SHP77 treated with DMSO at 0.1 percent for 48 hours (cell line): Measurements from ENCODE around the gene ITGB2.

Source experiments
- DNase-seq: peaks from one replicate; lab custom pipeline; 2025; lab: John Stamatoyannopoulos, UW

ITGB2 gene

DNA sequence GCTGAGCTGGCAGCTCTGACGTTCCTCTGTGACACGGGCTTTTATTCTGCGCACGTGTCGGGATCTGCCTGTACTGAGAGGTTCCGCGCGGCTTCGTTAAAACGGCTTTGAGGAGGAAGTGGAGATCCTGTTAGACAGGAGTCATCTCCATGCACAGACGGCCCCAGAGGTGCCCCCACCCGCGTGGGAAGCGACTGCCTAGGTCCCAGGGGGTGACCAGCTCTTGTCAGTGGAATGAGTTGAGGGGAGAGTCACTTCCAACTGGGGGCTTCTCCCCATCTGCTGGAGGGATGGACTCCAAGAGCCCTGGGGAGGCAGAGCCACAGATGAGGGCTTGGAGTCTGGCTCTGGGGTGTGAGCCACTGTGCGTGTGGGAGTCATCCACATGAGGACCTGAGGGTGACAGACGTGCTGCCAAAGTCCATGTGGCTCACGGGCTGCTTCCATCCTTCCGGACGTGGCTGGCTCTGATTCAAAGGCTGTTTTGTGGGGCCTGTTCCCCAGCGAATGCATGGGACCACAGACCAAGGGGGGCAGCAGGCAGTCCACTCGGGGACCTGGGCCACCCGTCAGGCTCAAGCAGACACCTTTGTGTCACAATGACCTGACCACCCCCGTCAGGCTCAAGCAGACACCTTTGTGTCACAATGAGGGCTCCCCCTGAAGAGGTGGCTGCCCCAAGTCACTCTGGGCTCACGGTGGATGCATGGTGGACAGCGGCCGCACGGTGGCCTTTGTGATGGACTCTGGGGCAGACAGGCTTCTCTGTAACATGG is 74.0 kb downstream of the ITGB2 start:
- no peak for DNase-seq

DNA sequence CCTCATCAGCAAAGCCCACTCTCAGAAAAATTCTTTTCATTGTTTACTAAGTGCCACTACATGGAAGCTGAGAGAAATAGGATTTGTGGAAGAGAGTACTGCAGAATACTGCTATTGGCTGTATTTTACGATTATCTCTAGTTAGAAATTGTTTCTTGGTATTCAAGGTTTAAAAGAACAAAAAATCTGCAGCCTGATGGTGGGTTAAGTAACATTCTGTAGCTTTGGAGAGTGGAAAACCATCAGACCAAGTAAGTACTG is 74.5 kb downstream of the ITGB2 start:
- no peak for DNase-seq

GRCh38 chr21:44845418-44846223 is 75.1 kb downstream of the ITGB2 start:
- no peak for DNase-seq

- DNase-seq: no peak
Measured at GRCh38 chr21:44844256-44844655, 76.4 kb downstream of the ITGB2 start.

DNA sequence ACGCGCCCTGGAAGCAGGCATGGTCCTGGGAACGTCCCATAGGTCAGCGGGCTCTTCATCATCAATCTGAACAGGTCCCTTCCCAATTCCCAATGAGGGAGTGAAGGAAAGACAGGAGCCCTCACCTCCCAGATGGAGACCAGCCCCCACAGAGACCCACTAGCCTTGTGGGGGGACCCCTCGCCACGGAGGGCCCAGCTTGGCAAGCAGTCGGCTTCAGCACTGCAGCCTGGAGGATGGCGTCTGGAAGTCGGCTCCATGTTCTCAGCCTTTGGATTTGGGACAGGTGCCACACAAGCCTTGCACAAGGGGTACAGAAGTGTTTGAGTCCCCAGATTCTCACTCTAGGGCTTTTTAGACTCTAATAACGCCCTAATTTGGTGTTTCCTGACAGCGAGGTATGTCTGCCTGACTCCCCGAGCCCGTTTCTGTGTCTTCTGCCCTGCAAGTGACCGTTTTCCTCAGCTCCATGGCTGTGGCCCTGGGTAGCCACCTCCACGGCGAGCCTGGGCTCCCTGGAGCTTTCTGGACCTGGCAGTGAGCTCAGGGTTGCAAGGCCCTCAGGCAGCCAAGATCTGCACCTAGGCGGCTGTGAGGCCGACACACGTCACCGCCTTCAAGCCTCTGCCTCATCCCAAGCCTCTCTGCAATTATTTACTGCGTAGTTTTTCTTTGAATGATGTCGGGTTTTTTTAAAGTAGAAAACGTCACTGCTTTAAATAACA is 77.8 kb downstream of the ITGB2 start:
- DNase-seq: no peak

DNA sequence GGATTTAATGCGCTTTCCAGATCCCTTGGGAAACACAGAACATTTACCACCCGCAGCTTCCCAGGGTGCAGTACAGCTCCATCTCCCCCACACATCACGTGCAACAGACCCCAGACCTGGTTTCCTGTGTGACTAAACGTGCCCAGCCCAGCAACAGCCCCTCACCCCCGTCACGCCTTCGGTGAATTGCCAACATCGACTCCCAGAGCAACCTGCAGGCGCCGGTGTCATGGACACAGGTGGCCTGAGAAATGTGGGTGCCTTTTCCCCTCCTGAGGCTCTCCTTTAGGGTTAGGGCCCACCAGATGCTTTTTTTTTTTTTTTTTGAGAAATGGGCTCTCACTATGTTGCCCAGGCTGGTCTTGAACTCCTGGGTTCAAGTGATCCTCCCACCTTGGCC is 78.6 kb downstream of the ITGB2 start:
- no peak for DNase-seq

GRCh38 chr21:44840771-44841170 is 79.9 kb downstream of the ITGB2 start:
- DNase-seq: no peak

DNA sequence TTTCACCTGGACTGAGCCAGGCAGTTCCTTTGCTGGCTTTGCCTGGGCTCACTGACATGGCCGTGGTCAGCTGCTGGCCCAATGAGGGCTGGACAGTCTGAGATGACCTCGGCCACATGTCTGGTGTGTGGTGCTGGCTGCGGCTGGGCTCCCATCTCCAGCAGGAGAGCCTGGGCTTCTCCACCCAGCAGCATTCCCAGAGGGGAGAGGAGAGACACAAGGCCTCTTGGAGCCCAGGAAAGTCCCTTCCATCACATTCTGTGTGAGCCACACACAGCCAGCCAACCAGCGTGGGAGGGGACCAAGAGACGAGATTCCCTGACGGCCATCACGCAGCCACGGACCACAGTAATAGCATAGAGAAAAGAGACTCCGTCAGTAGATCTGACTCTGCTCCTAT is 81.7 kb downstream of the ITGB2 start:
- no peak for DNase-seq

GRCh38 chr21:44838039-44838895 is 82.4 kb downstream of the ITGB2 start:
- DNase-seq: no peak

GRCh38 chr21:44837537-44837936 is 83.2 kb downstream of the ITGB2 start:
- DNase-seq: no peak

DNA sequence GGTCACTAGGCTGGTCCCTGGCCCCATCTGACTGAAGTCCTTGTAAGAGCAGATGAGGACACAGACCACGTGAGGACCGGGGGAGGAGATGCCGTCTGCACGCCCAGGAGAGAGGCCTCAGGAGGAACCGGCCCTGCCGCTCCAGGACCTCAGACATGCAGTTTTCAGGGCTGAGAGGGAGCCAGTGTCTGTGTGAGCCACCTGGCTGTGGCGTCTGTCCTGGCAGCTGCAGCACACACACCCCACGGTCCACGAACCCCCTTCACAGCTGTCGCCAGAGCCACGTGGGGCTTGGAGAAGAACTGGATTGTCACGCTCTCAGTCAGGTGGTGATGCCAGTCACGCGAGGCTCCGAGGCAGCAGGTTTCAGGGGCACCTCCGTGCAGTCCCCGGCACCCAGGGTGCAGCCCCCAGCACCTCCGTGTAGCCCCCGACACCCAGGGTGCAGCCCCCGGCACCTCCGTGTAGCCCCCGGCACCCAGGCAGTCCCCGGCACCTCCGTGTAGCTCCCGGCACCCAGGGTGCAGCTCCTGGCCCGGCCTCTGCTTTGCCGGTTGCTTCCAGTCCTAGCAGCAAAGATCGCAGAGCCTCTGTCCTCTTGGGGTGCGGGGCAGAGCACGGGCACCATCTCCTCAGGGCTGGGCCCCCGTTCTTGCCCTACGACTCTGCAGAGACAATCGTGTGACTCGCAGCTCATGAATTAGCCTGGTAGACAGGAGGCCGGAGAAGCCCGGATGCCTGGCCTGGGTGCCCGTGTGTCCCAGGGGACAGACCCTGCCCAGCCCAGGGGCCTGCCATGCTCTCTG is 83.8 kb downstream of the ITGB2 start:
- DNase-seq: no peak

GRCh38 chr21:44836349-44836665 is 84.4 kb downstream of the ITGB2 start:
- no peak for DNase-seq
